HepG2 (cell line): ENCODE results near the gene RBBP8NL. TPM values are rescaled to one million over a fixed set of nuclear protein-coding genes. Genes with fewer than 3 reads are reported as not detected.
A peak's percentile ranks its signal among the peaks of the same experiment; 100 is the strongest.

ENCODE experiments used
- ARNTL ChIP-seq: sonication (generic); formaldehyde crosslinking; IDR thresholded peaks from 2 replicates; pipeline ENCODE4 v1.4.0; 2020; ENCODE audit warnings: mild to moderate bottlenecking, missing genetic modification reagents
- CENPT ChIP-seq: sonication (generic); formaldehyde crosslinking; IDR thresholded peaks from 2 replicates; pipeline ENCODE4 v1.8.0; 2022; ENCODE audit warnings: low read depth, mild to moderate bottlenecking, moderate library complexity, missing genetic modification reagents
- DMTF1 ChIP-seq: sonication (generic); formaldehyde crosslinking; IDR thresholded peaks from 2 replicates; pipeline ENCODE4 v1.4.0; 2020; ENCODE audit warnings: mild to moderate bottlenecking, missing genetic modification reagents
- DR1 ChIP-seq: sonication (generic); formaldehyde crosslinking; IDR thresholded peaks from 2 replicates; pipeline ENCODE4 v1.8.0; 2021; ENCODE audit warnings: mild to moderate bottlenecking, missing genetic modification reagents, inconsistent platforms
- EHMT2 ChIP-seq: fragments of 200-600 bp; sonication (generic); IDR thresholded peaks from 2 replicates; pipeline ENCODE4 v1.7.0; 2017; ENCODE audit warnings: antibody characterized with exemption, low read depth, low read length, borderline replicate concordance
- GABPA ChIP-seq, 2 experiments: IDR thresholded peaks; 2 replicates each; pipeline ENCODE4 v1.6.1; 2011 to 2016; ENCODE audit warnings: low read depth in 2 of 2, low read length in 1 of 2, missing biosample characterization in 1 of 2, missing genetic modification characterization in 1 of 2
- HIVEP1 ChIP-seq: sonication (generic); formaldehyde crosslinking; IDR thresholded peaks from 2 replicates; pipeline ENCODE4 v1.4.0; 2020; ENCODE audit warnings: mild to moderate bottlenecking, missing genetic modification reagents
- HOXD1 ChIP-seq: sonication (generic); formaldehyde crosslinking; IDR thresholded peaks from 2 replicates; pipeline ENCODE4 v1.5.0; 2020; ENCODE audit warnings: missing genetic modification reagents
- KMT2A ChIP-seq: sonication (generic); formaldehyde crosslinking; IDR thresholded peaks from 2 replicates; pipeline ENCODE4 v1.4.0; 2020; ENCODE audit warnings: missing genetic modification reagents
- KMT2B ChIP-seq: IDR thresholded peaks from 2 replicates; pipeline ENCODE4 v1.6.1; 2016; ENCODE audit warnings: missing genetic modification reagents, missing compliant biosample characterization
- MYNN ChIP-seq: sonication (generic); formaldehyde crosslinking; IDR thresholded peaks from 2 replicates; pipeline ENCODE4 v1.4.0; 2020; ENCODE audit warnings: mild to moderate bottlenecking, low read depth, missing genetic modification reagents
- NFKB2 ChIP-seq: sonication (generic); formaldehyde crosslinking; IDR thresholded peaks from 2 replicates; pipeline ENCODE4 v1.4.0; 2020; ENCODE audit warnings: missing genetic modification reagents, borderline replicate concordance
- SKI ChIP-seq: fragments of 450-650 bp; IDR thresholded peaks from one replicate; pipeline ENCODE4 v1.6.1; 2018; ENCODE audit warnings: mild to moderate bottlenecking; ENCODE audit not compliant: partially characterized antibody
- SMAD9 ChIP-seq: sonication (generic); formaldehyde crosslinking; IDR thresholded peaks from 2 replicates; pipeline ENCODE4 v1.5.1; 2020; ENCODE audit warnings: mild to moderate bottlenecking, missing genetic modification reagents
- STAG1 ChIP-seq: sonication (generic); formaldehyde crosslinking; IDR thresholded peaks from 2 replicates; pipeline ENCODE4 v1.4.0; 2020; ENCODE audit warnings: missing genetic modification reagents
- THAP7 ChIP-seq: sonication (generic); formaldehyde crosslinking; IDR thresholded peaks from 2 replicates; pipeline ENCODE4 v1.8.1; 2023; ENCODE audit warnings: mild to moderate bottlenecking, missing genetic modification reagents
- TP53 ChIP-seq: sonication (generic); formaldehyde crosslinking; conservative IDR thresholded peaks from 2 replicates; pipeline ENCODE4 v1.4.0; 2020; ENCODE audit warnings: missing genetic modification reagents
- TRAFD1 ChIP-seq: sonication (generic); formaldehyde crosslinking; IDR thresholded peaks from 2 replicates; pipeline ENCODE4 v1.5.1; 2020; ENCODE audit warnings: missing genetic modification reagents, mild to moderate bottlenecking, borderline replicate concordance
- ZGPAT ChIP-seq: IDR thresholded peaks from 2 replicates; pipeline ENCODE4 v1.6.1; 2016; ENCODE audit warnings: mild to moderate bottlenecking
- ZNF337 ChIP-seq: sonication (generic); formaldehyde crosslinking; IDR thresholded peaks from 2 replicates; pipeline ENCODE4 v1.5.1; 2020; ENCODE audit warnings: missing genetic modification reagents, low read depth, mild to moderate bottlenecking, borderline replicate concordance
- ZNF354B ChIP-seq: sonication (generic); formaldehyde crosslinking; IDR thresholded peaks from 2 replicates; pipeline ENCODE4 v1.8.0; 2022; ENCODE audit warnings: mild to moderate bottlenecking, missing genetic modification reagents
- ZNF432 ChIP-seq: sonication (generic); formaldehyde crosslinking; IDR thresholded peaks from 2 replicates; pipeline ENCODE4 v1.5.0; 2020; ENCODE audit warnings: missing genetic modification reagents, mild to moderate bottlenecking, borderline replicate concordance
- ZNF598 ChIP-seq: sonication (generic); formaldehyde crosslinking; IDR thresholded peaks from 2 replicates; pipeline ENCODE4 v1.5.1; 2020; ENCODE audit warnings: mild to moderate bottlenecking, missing genetic modification reagents, borderline replicate concordance
- ZNF672 ChIP-seq: sonication (generic); formaldehyde crosslinking; IDR thresholded peaks from 2 replicates; pipeline ENCODE4 v1.8.1; 2022; ENCODE audit warnings: missing genetic modification reagents
- polyA plus RNA-seq, 8 experiments: library from polyadenylated mRNA; depleted of rRNA in 3 of 8; stranded (reverse) in 7 of 8; unstranded in 1 of 8; fragments of >200 nt; fragmentation: Illumina TruSeq in 4 of 8; extraction: Trizol in 4 of 8; gene quantifications; 2 replicates each; pipeline versions ENCODE4 v1.2.1 to v1.2.3, GENCODE V29; 2011 to 2016; ENCODE audit warnings: low read depth in 4 of 8, missing spikeins in 1 of 8, mixed read lengths in 1 of 8; ENCODE audit not compliant: insufficient read depth in 1 of 8
- total RNA-seq, 5 experiments: library from RNA; depleted of rRNA; stranded (reverse); fragments of >200 nt; fragmentation: Illumina TruSeq; extraction: Trizol; gene quantifications; 2 replicates each; pipeline ENCODE4 v1.2.3, GENCODE V29; 2016; ENCODE audit warnings: low read depth in 1 of 5

The RBBP8NL gene
- total and polyA plus RNA-seq, 2 of the 13 experiments (the other 11 are each of a cell fraction or from before 2014, with no cell fraction given): 0.69 to 0.86 TPM

- TF ChIP-seq MYNN (CRISPR knock-in tag) (no peak), TRAFD1 (CRISPR knock-in tag) (no peak), TP53 (no peak), ZNF672 (no peak), ZNF598 (0 out of 2 replicates have a peak, but pooled peaks have one; percentile 83), EHMT2 (no peak), ARNTL (CRISPR knock-in tag) (no peak), HOXD1 (no peak), CENPT (CRISPR knock-in tag) (no peak), GABPA (IDR thresholded peaks at IDR 0.05; ENCODE audit: low read depth, low read length) (no peak), GABPA (CRISPR knock-in tag; IDR thresholded peaks at IDR 0.05; ENCODE audit: low read depth) (no peak), ZGPAT (CRISPR knock-in tag) (no peak), HIVEP1 (CRISPR knock-in tag) (no peak), KMT2A (CRISPR knock-in tag) (no peak), KMT2B (CRISPR knock-in tag) (no peak), ZNF432 (CRISPR knock-in tag) (no peak), DR1 (CRISPR knock-in tag) (no peak), ZNF354B (CRISPR knock-in tag) (no peak), DMTF1 (CRISPR knock-in tag) (no peak), THAP7 (CRISPR knock-in tag) (peak; percentile 76; the same call in 1 of the 2 replicates), ZNF337 (CRISPR knock-in tag) (0 out of 2 replicates have a peak, but pooled peaks have one; percentile 31), SKI (no peak), NFKB2 (CRISPR knock-in tag) (peak; percentile 37; the same call in 1 of the 2 replicates), SMAD9 (CRISPR knock-in tag) (0 out of 2 replicates have a peak, but pooled peaks have one; percentile 81), STAG1 (CRISPR knock-in tag) (no peak)
Observed at GRCh38 chr20:62410746-62411478, 16.4 kb downstream of the RBBP8NL start (continued).
